WTC11 (cell line): ENCODE data around the gene YLPM1.

Source experiments
- CREB1 ChIP-seq: sonication (generic); formaldehyde crosslinking; IDR thresholded peaks from 2 replicates; pipeline ENCODE4 v1.8.0; 2023; ENCODE audit warnings: mild to moderate bottlenecking, missing genetic modification reagents
- CTCF ChIP-seq: fragments of 200-600 bp; IDR thresholded peaks from 2 replicates; pipeline ENCODE4 v1.8.0; 2022; ENCODE audit warnings: antibody characterized with exemption
- JUN ChIP-seq: sonication (generic); formaldehyde crosslinking; IDR thresholded peaks from 2 replicates; pipeline ENCODE4 v1.8.0; 2023; ENCODE audit warnings: mild to moderate bottlenecking, missing genetic modification reagents
- PRDM15 ChIP-seq: sonication (generic); formaldehyde crosslinking; IDR thresholded peaks from 2 replicates; pipeline ENCODE4 v1.8.0; 2022; ENCODE audit warnings: missing genetic modification reagents
- TEAD4 ChIP-seq: sonication (generic); formaldehyde crosslinking; IDR thresholded peaks from 2 replicates; pipeline ENCODE4 v1.8.0; 2022; ENCODE audit warnings: mild to moderate bottlenecking, missing genetic modification reagents
- USF2 ChIP-seq: sonication (generic); formaldehyde crosslinking; IDR thresholded peaks from 2 replicates; pipeline ENCODE4 v1.8.1; 2023; ENCODE audit warnings: mild to moderate bottlenecking, missing genetic modification reagents, moderate library complexity
- ZMAT4 ChIP-seq: fragments of 250-450 bp; sonication (Bioruptor Pico); IDR thresholded peaks from 2 replicates; pipeline ENCODE4 v1.9.0; 2021; ENCODE audit warnings: mild to moderate bottlenecking
- ZNF138 ChIP-seq: sonication (generic); formaldehyde crosslinking; conservative IDR thresholded peaks from 2 replicates; pipeline ENCODE4 v1.8.1; 2022; ENCODE audit warnings: mild to moderate bottlenecking, moderate library complexity, missing genetic modification reagents
- ZNF219 ChIP-seq: sonication (generic); formaldehyde crosslinking; IDR thresholded peaks from 2 replicates; pipeline ENCODE4 v1.8.0; 2023; ENCODE audit warnings: missing genetic modification reagents, mild to moderate bottlenecking, borderline replicate concordance
- ZNF416 ChIP-seq: fragments of 250-450 bp; sonication (Bioruptor Pico); IDR thresholded peaks from 2 replicates; pipeline ENCODE4 v1.9.0; 2021; ENCODE audit warnings: mild to moderate bottlenecking, inconsistent platforms
- TF ChIP-seq, protein P1 (sequence below): fragments of 250-450 bp; sonication (Bioruptor Pico); IDR thresholded peaks from 2 replicates; pipeline ENCODE4 v1.8.0; 2021; ENCODE audit warnings: mild to moderate bottlenecking
- TF ChIP-seq, protein P2 (sequence below): sonication (generic); formaldehyde crosslinking; IDR thresholded peaks from 2 replicates; pipeline ENCODE4 v1.8.1; 2023; ENCODE audit warnings: mild to moderate bottlenecking, missing genetic modification reagents
- TF ChIP-seq, protein P3 (sequence below): sonication (generic); formaldehyde crosslinking; IDR thresholded peaks from 2 replicates; pipeline ENCODE4 v1.8.0; 2022; ENCODE audit warnings: mild to moderate bottlenecking, missing genetic modification reagents

DNA sequence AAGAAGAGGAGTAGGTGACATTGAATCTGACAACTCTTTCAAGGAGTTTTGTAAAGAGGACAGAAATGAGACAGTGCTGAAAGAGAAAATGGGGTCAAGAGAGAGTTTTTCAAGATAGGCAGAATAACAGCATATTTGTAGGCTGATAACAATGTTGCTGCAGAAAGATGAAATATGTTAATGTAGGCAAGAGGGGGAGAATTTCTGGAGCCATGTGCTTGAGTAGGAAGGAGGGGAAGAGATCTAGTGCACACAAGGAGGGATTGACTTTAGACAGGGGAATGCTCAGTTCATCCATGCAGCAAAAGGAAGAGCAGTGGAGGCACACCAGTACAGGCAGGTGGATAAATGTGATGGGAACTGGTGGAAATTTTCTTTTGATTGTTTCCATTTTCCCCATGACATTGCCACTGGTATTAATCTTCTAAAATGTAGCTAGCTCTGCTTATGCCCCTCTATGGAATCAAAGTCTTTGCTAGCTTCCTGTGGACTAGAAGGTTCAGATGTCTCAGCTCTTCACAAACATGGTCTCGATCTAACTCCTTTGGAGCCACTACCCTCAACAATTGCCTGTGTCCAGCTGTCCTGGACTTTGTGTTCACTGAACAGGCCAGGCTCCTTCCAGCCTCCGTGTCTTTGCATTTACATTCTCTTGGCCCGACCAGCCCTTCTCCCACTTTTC lies 103.7 kb downstream of the YLPM1 start:
- no peak for TF ChIP-seq CTCF
- TF ChIP-seq JUN = no peak
- TF ChIP-seq, protein P1, sequence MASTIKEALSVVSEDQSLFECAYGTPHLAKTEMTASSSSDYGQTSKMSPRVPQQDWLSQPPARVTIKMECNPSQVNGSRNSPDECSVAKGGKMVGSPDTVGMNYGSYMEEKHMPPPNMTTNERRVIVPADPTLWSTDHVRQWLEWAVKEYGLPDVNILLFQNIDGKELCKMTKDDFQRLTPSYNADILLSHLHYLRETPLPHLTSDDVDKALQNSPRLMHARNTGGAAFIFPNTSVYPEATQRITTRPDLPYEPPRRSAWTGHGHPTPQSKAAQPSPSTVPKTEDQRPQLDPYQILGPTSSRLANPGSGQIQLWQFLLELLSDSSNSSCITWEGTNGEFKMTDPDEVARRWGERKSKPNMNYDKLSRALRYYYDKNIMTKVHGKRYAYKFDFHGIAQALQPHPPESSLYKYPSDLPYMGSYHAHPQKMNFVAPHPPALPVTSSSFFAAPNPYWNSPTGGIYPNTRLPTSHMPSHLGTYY = no peak
- TF ChIP-seq, protein P2, sequence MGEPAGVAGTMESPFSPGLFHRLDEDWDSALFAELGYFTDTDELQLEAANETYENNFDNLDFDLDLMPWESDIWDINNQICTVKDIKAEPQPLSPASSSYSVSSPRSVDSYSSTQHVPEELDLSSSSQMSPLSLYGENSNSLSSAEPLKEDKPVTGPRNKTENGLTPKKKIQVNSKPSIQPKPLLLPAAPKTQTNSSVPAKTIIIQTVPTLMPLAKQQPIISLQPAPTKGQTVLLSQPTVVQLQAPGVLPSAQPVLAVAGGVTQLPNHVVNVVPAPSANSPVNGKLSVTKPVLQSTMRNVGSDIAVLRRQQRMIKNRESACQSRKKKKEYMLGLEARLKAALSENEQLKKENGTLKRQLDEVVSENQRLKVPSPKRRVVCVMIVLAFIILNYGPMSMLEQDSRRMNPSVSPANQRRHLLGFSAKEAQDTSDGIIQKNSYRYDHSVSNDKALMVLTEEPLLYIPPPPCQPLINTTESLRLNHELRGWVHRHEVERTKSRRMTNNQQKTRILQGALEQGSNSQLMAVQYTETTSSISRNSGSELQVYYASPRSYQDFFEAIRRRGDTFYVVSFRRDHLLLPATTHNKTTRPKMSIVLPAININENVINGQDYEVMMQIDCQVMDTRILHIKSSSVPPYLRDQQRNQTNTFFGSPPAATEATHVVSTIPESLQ (CRISPR knock-in tag) = no peak
- no peak for TF ChIP-seq USF2 (CRISPR knock-in tag)
- TF ChIP-seq ZNF416 = no peak
- no peak for TF ChIP-seq ZMAT4 (CRISPR knock-in tag)
- TF ChIP-seq PRDM15 (CRISPR knock-in tag) = no peak
- TF ChIP-seq, protein P3, sequence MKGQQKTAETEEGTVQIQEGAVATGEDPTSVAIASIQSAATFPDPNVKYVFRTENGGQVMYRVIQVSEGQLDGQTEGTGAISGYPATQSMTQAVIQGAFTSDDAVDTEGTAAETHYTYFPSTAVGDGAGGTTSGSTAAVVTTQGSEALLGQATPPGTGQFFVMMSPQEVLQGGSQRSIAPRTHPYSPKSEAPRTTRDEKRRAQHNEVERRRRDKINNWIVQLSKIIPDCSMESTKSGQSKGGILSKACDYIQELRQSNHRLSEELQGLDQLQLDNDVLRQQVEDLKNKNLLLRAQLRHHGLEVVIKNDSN (CRISPR knock-in tag) = no peak
- no peak for TF ChIP-seq CREB1 (CRISPR knock-in tag)
- no peak for TF ChIP-seq ZNF219
- TF ChIP-seq ZNF138 (CRISPR knock-in tag) = no peak
- no peak for TF ChIP-seq TEAD4
